Urinary bladder (tissue), 4 donors: ENCODE data around the gene SCG3. TPM values are rescaled to one million over a fixed set of nuclear protein-coding genes. Genes with fewer than 3 reads are reported as not detected.
A peak's percentile ranks its signal among the peaks of the same experiment; 100 is the strongest.

Experiments used
- DNase-seq: peaks from one replicate; pipeline ENCODE4 v3.0.0-alpha.2; 2015; ENCODE audit errors: extremely low spot score
- H3K27ac ChIP-seq: one replicate; pipeline ENCODE4 v1.5.1; 2013; ENCODE audit warnings: low read depth, mild to moderate bottlenecking, moderate library complexity
- H3K36me3 ChIP-seq: one replicate; pipeline ENCODE4 v1.6.1; 2013; ENCODE audit warnings: mild to moderate bottlenecking, moderate library complexity; ENCODE audit not compliant: insufficient read depth
- H3K4me1 ChIP-seq: one replicate; pipeline ENCODE4 v1.6.1; 2013; ENCODE audit warnings: mild to moderate bottlenecking, moderate library complexity; ENCODE audit not compliant: insufficient read depth
- H3K4me3 ChIP-seq: one replicate; pipeline ENCODE4 v1.5.1; 2013; ENCODE audit warnings: low read depth, low read length
- WGBS: extraction: QIAGEN DNeasy Blood & Tissue Kit; methylation state at CpG from one replicate; pipeline ENCODE4 v1.1.7; 2013; 5-methylcytosine and 5-hydroxymethylcytosine counted together
- polyA plus RNA-seq: library from polyadenylated mRNA; stranded (reverse); fragments of 200-250 nt; gene quantifications from one replicate; pipeline ENCODE4 v1.2.3, GENCODE V29; 2013
- total RNA-seq: library from RNA; depleted of rRNA; stranded (reverse); fragments of >200 nt; gene quantifications from one replicate; pipeline ENCODE4 v1.2.3, GENCODE V29; 2014
- donor health status: healthy with polysubstance abuse.
- donor health status: healthy.

Gene SCG3
- total and polyA plus RNA-seq, 2 donors, result 0.61 to 1.9 TPM

GRCh38 chr15:51726302-51727073, 45.2 kb downstream of the SCG3 start:
- H3K36me3 ChIP-seq, result no peaks in the 10 kb centered on the region
- DNase-seq, result peak; percentile 47
- H3K27ac ChIP-seq, result no peak overlapping the region
- peaks cover 2% of the 10 kb centered on the region for H3K4me1 ChIP-seq
- WGBS, result 19% methylated on average over 5 of the region's 5 CpGs
- no peak overlapping the region for H3K4me3 ChIP-seq

- H3K27ac ChIP-seq, result no peak overlapping the region
- no peak overlapping the region for H3K4me3 ChIP-seq
- H3K4me1 ChIP-seq, result peaks cover 2% of the 10 kb centered on the region
- WGBS, result 84% methylated on average over 4 of the region's 4 CpGs
- DNase-seq, result no peak
- H3K36me3 ChIP-seq, result no peaks in the 10 kb centered on the region
These were observed 46.0 kb downstream of the SCG3 start for GRCh38 chr15:51727141-51727897.

- 32% methylated on average over 5 of the region's 5 CpGs for WGBS
- peaks cover 1% of the 10 kb centered on the region for H3K4me1 ChIP-seq
- no peaks in the 10 kb centered on the region for H3K36me3 ChIP-seq
- peak overlapping the region; percentile 47 for H3K27ac ChIP-seq
- peak overlapping the region; percentile 19 for H3K4me3 ChIP-seq
- no peak for DNase-seq
These were observed 50.4 kb downstream of the SCG3 start for GRCh38 chr15:51731549-51732267.

GRCh38 chr15:51732646-51733045, 51.3 kb downstream of the SCG3 start:
- no peak overlapping the region for H3K27ac ChIP-seq
- peaks cover 1% of the 10 kb centered on the region for H3K4me1 ChIP-seq
- WGBS, result 74% methylated on average over 2 of the region's 2 CpGs
- H3K36me3 ChIP-seq, result no peaks in the 10 kb centered on the region
- no peak for DNase-seq
- H3K4me3 ChIP-seq, result no peak overlapping the region

GRCh38 chr15:51735228-51736010, 54.1 kb downstream of the SCG3 start:
- Histone ChIP-seq H3K36me3 (no peaks in the 10 kb centered on the region), H3K4me1 (peaks cover 1% of the 10 kb centered on the region), H3K4me3 (no peak overlapping the region), H3K27ac (no peak overlapping the region)
- 69% methylated on average over 5 of the region's 5 CpGs for WGBS
- DNase-seq, result no peak

GRCh38 chr15:51736069-51736468, 54.8 kb downstream of the SCG3 start:
- WGBS, result 77% methylated on average over 3 of the region's 3 CpGs
- Histone ChIP-seq H3K4me3 (no peak overlapping the region), H3K36me3 (no peaks in the 10 kb centered on the region), H3K27ac (no peak overlapping the region), H3K4me1 (no peaks in the 10 kb centered on the region)
- no peak for DNase-seq

- Histone ChIP-seq H3K27ac (peak overlapping the region; percentile 75), H3K36me3 (no peaks in the 10 kb centered on the region), H3K4me1 (no peaks in the 10 kb centered on the region), H3K4me3 (peak overlapping the region; percentile 92)
- WGBS, result 3% methylated on average over 69 of the region's 69 CpGs
- no peak for DNase-seq
These were observed 55.6 kb downstream of the SCG3 start for GRCh38 chr15:51736751-51737521.

GRCh38 chr15:51737522-51738305, 56.4 kb downstream of the SCG3 start, which contains the start of gene LYSMD2:
Gene LYSMD2 (minus strand): TSS chr15:51737655. CDS start chr15:51737622, 33 bp downstream.
- Histone ChIP-seq H3K27ac (peak within 1 kb of the TSS; percentile 75), H3K4me1 (no peaks in the 10 kb centered on the region), H3K36me3 (no peaks in the 10 kb centered on the region), H3K4me3 (peak within 1 kb of the TSS; percentile 92)
- WGBS, result under 1% methylated on average over 66 of the region's 67 CpGs
- no peak for DNase-seq

- Histone ChIP-seq H3K4me3 (no peak overlapping the region), H3K36me3 (no peaks in the 10 kb centered on the region), H3K27ac (no peak overlapping the region), H3K4me1 (no peaks in the 10 kb centered on the region)
- DNase-seq, result no peak
- WGBS, result 63% methylated on average over 2 of the region's 2 CpGs
These were observed 57.2 kb downstream of the SCG3 start for GRCh38 chr15:51738553-51738952.

- Histone ChIP-seq H3K4me1 (no peaks in the 10 kb centered on the region), H3K36me3 (no peaks in the 10 kb centered on the region), H3K27ac (no peak overlapping the region), H3K4me3 (no peak overlapping the region)
- WGBS, result 88% methylated on average over 2 of the region's 2 CpGs
- DNase-seq, result no peak
These were observed 57.9 kb downstream of the SCG3 start for GRCh38 chr15:51739061-51739712.

- no peak for DNase-seq
- Histone ChIP-seq H3K36me3 (no peaks in the 10 kb centered on the region), H3K4me1 (peaks cover 2% of the 10 kb centered on the region), H3K4me3 (no peak overlapping the region), H3K27ac (no peak overlapping the region)
- 75% methylated on average over 5 of the region's 5 CpGs for WGBS
These were observed 68.0 kb downstream of the SCG3 start for GRCh38 chr15:51749307-51749706.
